HEK293T (cell line): Measurements from ENCODE around the gene CRYBG3.

Source experiments
- HDGF ChIP-seq: fragments of 450-650 bp; IDR thresholded peaks from 2 replicates; pipeline ENCODE4 v1.6.1; 2017; ENCODE audit warnings: antibody characterized with exemption, borderline replicate concordance
- SUZ12 ChIP-seq: fragments of 450-650 bp; IDR thresholded peaks from 2 replicates; pipeline ENCODE4 v1.6.1; 2016; ENCODE audit warnings: mild to moderate bottlenecking
- TARDBP ChIP-seq: fragments of 450-650 bp; IDR thresholded peaks from 2 replicates; pipeline ENCODE4 v1.6.1; 2016
- ZNF384 ChIP-seq: fragments of 450-650 bp; IDR thresholded peaks from 2 replicates; pipeline ENCODE4 v1.6.1; 2016

- no peak for TF ChIP-seq HDGF
- TF ChIP-seq ZNF384 = no peak
- no peak for TF ChIP-seq SUZ12
- TF ChIP-seq TARDBP = no peak
Measured at GRCh38 chr3:97992547-97993173, 170.8 kb downstream of the CRYBG3 start.
